Keratinocyte (primary cell): ENCODE results near the gene ARHGEF25.

Experiments used
- EZH2 ChIP-seq: IDR thresholded peaks from one replicate; pipeline ENCODE4 v1.6.1; 2012; ENCODE audit warnings: inconsistent platforms, mild to moderate bottlenecking, low read length, moderate library complexity
- TF ChIP-seq, protein P1 (sequence below), 3 experiments: IDR thresholded peaks in 1 of 3; conservative IDR thresholded peaks in 1 of 3; optimal IDR thresholded peaks in 1 of 3; 2 replicates in 2 of 3; 3 replicates in 1 of 3; pipeline versions ENCODE3 to v1.5.1; 2011; ENCODE audit warnings: low read length in 3 of 3, mild to moderate bottlenecking in 3 of 3, moderate library complexity in 2 of 3, control low read depth in 1 of 3, inconsistent platforms in 1 of 3; ENCODE audit not compliant: insufficient read depth in 2 of 3; ENCODE audit errors: extremely low read depth in 1 of 3

DNA sequence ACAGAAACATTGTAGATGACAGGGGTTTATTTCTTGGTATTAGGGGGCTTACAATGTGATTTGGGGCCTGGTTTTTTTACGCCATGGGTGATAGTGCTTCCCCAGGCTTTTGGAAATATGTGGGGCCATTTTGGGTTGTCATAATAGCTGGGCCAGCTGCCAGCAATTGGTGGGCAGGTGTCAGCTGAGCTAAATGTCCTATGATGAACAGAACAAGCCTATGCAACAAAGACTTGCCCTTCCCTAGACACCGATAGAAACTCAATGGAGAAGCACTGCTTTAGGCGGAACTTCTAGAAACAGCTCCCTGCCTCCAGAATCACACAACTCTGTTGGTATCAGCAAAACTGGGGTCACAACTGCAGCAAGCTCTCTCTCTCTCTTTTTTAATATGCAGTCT, 26.9 kb downstream of the ARHGEF25 start:
- no peak for TF ChIP-seq EZH2
- TF ChIP-seq, protein P1, sequence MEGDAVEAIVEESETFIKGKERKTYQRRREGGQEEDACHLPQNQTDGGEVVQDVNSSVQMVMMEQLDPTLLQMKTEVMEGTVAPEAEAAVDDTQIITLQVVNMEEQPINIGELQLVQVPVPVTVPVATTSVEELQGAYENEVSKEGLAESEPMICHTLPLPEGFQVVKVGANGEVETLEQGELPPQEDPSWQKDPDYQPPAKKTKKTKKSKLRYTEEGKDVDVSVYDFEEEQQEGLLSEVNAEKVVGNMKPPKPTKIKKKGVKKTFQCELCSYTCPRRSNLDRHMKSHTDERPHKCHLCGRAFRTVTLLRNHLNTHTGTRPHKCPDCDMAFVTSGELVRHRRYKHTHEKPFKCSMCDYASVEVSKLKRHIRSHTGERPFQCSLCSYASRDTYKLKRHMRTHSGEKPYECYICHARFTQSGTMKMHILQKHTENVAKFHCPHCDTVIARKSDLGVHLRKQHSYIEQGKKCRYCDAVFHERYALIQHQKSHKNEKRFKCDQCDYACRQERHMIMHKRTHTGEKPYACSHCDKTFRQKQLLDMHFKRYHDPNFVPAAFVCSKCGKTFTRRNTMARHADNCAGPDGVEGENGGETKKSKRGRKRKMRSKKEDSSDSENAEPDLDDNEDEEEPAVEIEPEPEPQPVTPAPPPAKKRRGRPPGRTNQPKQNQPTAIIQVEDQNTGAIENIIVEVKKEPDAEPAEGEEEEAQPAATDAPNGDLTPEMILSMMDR (optimal IDR thresholded peaks at IDR 0.05 in 1 of 3, IDR thresholded peaks at IDR 0.05 in 1 of 3, conservative IDR thresholded peaks at IDR 0.05 in 1 of 3; ENCODE audit: extremely low read depth in 1 of 3, insufficient read depth in 2 of 3, low read length in 3 of 3) = no peak
